IMR-90 (cell line): ENCODE measurements around the gene KAT2B. TPM values are rescaled to one million over a fixed set of nuclear protein-coding genes. Genes with fewer than 3 reads are reported as not detected.

Experiments
- ATAC-seq: fragments of 200-7000 bp; cut with Tn5 transposase; 2 replicates; pipeline ENCODE4 v1.9.1; 2020; ENCODE audit warnings: low read depth, mild to moderate bottlenecking, moderate library complexity
- BruUV-seq: library from RNA; stranded (reverse); fragments of 400-500 nt; replicated peaks from 2 replicates; lab custom pipeline; 2021; lab: Mats Ljungman, UMichigan
- CTCF ChIA-PET: fragments of 300-600 bp; formaldehyde crosslinking; extraction: SDS; loops from one replicate; lab custom pipeline; 2021; ENCODE audit warnings: antibody characterized with exemption; lab: Yijun Ruan, JAX
- POLR2A ChIA-PET: fragments of 300-600 bp; sonication (Branson Sonifier 250); formaldehyde crosslinking; loops from one replicate; lab custom pipeline; 2022; ENCODE audit warnings: antibody characterized with exemption; ENCODE audit not compliant: unreplicated experiment; lab: Charles Lee
- DNase-seq: peaks from one replicate; pipeline ENCODE4 v3.0.0; 2013
- H2AFZ ChIP-seq: replicated peaks from 2 replicates; pipeline ENCODE3; 2013; ENCODE audit warnings: low read length, mild to moderate bottlenecking; ENCODE audit not compliant: poor library complexity
- H2AK5ac ChIP-seq: 2 replicates; pipeline ENCODE4 v1.6.1; 2013; ENCODE audit warnings: low read depth, low read length, inconsistent platforms
- H2AK9ac ChIP-seq: replicated peaks from 2 replicates; pipeline ENCODE3; 2013; ENCODE audit warnings: mild to moderate bottlenecking, low read depth, low read length, moderate library complexity; ENCODE audit not compliant: poor library complexity
- H2BK120ac ChIP-seq: 2 replicates; pipeline ENCODE4 v1.6.1; 2013; ENCODE audit warnings: low read depth, low read length, inconsistent platforms
- H2BK15ac ChIP-seq: 3 replicates; pipeline ENCODE4 v1.6.1; 2013; ENCODE audit warnings: low read depth, low read length, inconsistent platforms
- H2BK20ac ChIP-seq: 2 replicates; pipeline ENCODE4 v1.6.1; 2013; ENCODE audit warnings: low read depth, mild to moderate bottlenecking, inconsistent platforms, low read length, moderate library complexity
- H2BK5ac ChIP-seq: 2 replicates; pipeline ENCODE4 v1.6.1; 2013; ENCODE audit warnings: mild to moderate bottlenecking, low read depth, low read length, inconsistent platforms; ENCODE audit not compliant: poor library complexity, severe bottlenecking
- H3K14ac ChIP-seq: replicated peaks from 2 replicates; pipeline ENCODE4 v1.6.1; 2013; ENCODE audit warnings: low read depth, low read length, inconsistent platforms
- H3K18ac ChIP-seq: 2 replicates; pipeline ENCODE4 v1.6.1; 2013; ENCODE audit warnings: low read depth, low read length, control low read depth
- H3K23ac ChIP-seq: 2 replicates; pipeline ENCODE4 v1.6.1; 2013; ENCODE audit warnings: low read depth, low read length, inconsistent platforms
- H3K27ac ChIP-seq: 2 replicates; pipeline ENCODE4 v1.5.1; 2013; ENCODE audit warnings: mild to moderate bottlenecking, control low read depth, low read length; ENCODE audit not compliant: insufficient read depth
- H3K27me3 ChIP-seq: 2 replicates; pipeline ENCODE4 v1.6.1; 2013; ENCODE audit warnings: low read length; ENCODE audit not compliant: control insufficient read depth, insufficient read depth
- H3K36me3 ChIP-seq: 2 replicates; pipeline ENCODE4 v1.6.1; 2013; ENCODE audit warnings: low read length, mixed read lengths; ENCODE audit not compliant: control insufficient read depth, insufficient read depth
- H3K4ac ChIP-seq: 2 replicates; pipeline ENCODE4 v1.6.1; 2013; ENCODE audit warnings: low read depth, low read length, inconsistent platforms
- H3K4me1 ChIP-seq: 2 replicates; pipeline ENCODE4 v1.6.1; 2013; ENCODE audit warnings: low read length, mixed read lengths; ENCODE audit not compliant: control insufficient read depth, insufficient read depth
- H3K4me2 ChIP-seq: 2 replicates; pipeline ENCODE4 v1.6.1; 2013; ENCODE audit warnings: low read depth, mild to moderate bottlenecking, control low read depth, low read length, moderate library complexity
- H3K4me3 ChIP-seq: 2 replicates; pipeline ENCODE4 v1.5.1; 2013; ENCODE audit warnings: low read depth, mild to moderate bottlenecking, control low read depth, low read length, moderate library complexity; ENCODE audit not compliant: insufficient read depth
- H3K56ac ChIP-seq: 2 replicates; pipeline ENCODE4 v1.6.1; 2013; ENCODE audit warnings: low read length, inconsistent platforms; ENCODE audit not compliant: insufficient read depth; ENCODE audit errors: extremely low read depth
- H3K79me1 ChIP-seq, 2 experiments: 2 replicates each; pipeline ENCODE4 v1.6.1; 2013; ENCODE audit warnings: low read length in 2 of 2, inconsistent platforms in 1 of 2, low read depth in 1 of 2
- H3K9ac ChIP-seq: 2 replicates; pipeline ENCODE4 v1.6.1; 2013; ENCODE audit warnings: low read depth, low read length, control low read depth
- H3K9me1 ChIP-seq: 2 replicates; pipeline ENCODE4 v1.6.1; 2013; ENCODE audit warnings: low read length, inconsistent platforms; ENCODE audit not compliant: insufficient read depth
- H3K9me3 ChIP-seq: 2 replicates; pipeline ENCODE4 v1.6.1; 2013; ENCODE audit warnings: low read length; ENCODE audit not compliant: control insufficient read depth, insufficient read depth
- H4K20me1 ChIP-seq: 2 replicates; pipeline ENCODE4 v1.6.1; 2013; ENCODE audit warnings: low read length, inconsistent platforms; ENCODE audit not compliant: insufficient read depth
- H4K5ac ChIP-seq: 2 replicates; pipeline ENCODE4 v1.6.1; 2013; ENCODE audit warnings: mild to moderate bottlenecking, low read depth, low read length, control low read depth
- H4K8ac ChIP-seq, 2 experiments: 2 replicates each; pipeline ENCODE4 v1.6.1; 2013; ENCODE audit warnings: low read depth in 2 of 2, low read length in 2 of 2, control low read depth in 1 of 2, inconsistent platforms in 1 of 2
- H4K91ac ChIP-seq: 2 replicates; pipeline ENCODE4 v1.6.1; 2013; ENCODE audit warnings: low read depth, low read length, inconsistent platforms; ENCODE audit not compliant: insufficient read depth
- BHLHE40 ChIP-seq: fragments of 150-350 bp; IDR thresholded peaks from 2 replicates; pipeline ENCODE4 v1.6.1; 2016; ENCODE audit warnings: mild to moderate bottlenecking, low read depth, low read length
- CHD1 ChIP-seq: IDR thresholded peaks from 2 replicates; pipeline ENCODE4 v1.6.1; 2012; ENCODE audit warnings: low read depth, low read length, improper control_type of control experiment
- CTCF ChIP-seq: conservative IDR thresholded peaks from 2 replicates; pipeline ENCODE4 v1.5.1; 2012; ENCODE audit warnings: mild to moderate bottlenecking, low read depth, low read length, improper control_type of control experiment
- ELK1 ChIP-seq: fragments of 150-350 bp; IDR thresholded peaks from 2 replicates; pipeline ENCODE4 v1.6.1; 2016; ENCODE audit warnings: low read depth, mild to moderate bottlenecking, low read length, moderate library complexity, borderline replicate concordance
- MAZ ChIP-seq: IDR thresholded peaks from 2 replicates; pipeline ENCODE4 v1.6.1; 2012; ENCODE audit warnings: low read depth, mild to moderate bottlenecking, low read length, improper control_type of control experiment, moderate library complexity, borderline replicate concordance
- NFE2L2 ChIP-seq: fragments of 150-350 bp; IDR thresholded peaks from 2 replicates; pipeline ENCODE4 v1.6.1; 2016; ENCODE audit warnings: low read depth, mild to moderate bottlenecking, low read length
- POLR2A ChIP-seq: IDR thresholded peaks from 2 replicates; pipeline ENCODE4 v1.6.1; 2012; ENCODE audit warnings: mild to moderate bottlenecking, low read depth, low read length
- RAD21 ChIP-seq: IDR thresholded peaks from 2 replicates; pipeline ENCODE4 v1.6.1; 2012; ENCODE audit warnings: low read length, improper control_type of control experiment
- RCOR1 ChIP-seq: IDR thresholded peaks from 2 replicates; pipeline ENCODE4 v1.6.1; 2012; ENCODE audit warnings: mild to moderate bottlenecking, low read length, improper control_type of control experiment; ENCODE audit not compliant: insufficient replicate concordance
- RFX5 ChIP-seq: IDR thresholded peaks from 2 replicates; pipeline ENCODE4 v1.8.0; 2012; ENCODE audit warnings: low read depth, mild to moderate bottlenecking, low read length, moderate library complexity
- SMC3 ChIP-seq: fragments of 150-350 bp; IDR thresholded peaks from 2 replicates; pipeline ENCODE4 v1.6.1; 2016; ENCODE audit warnings: low read depth, mild to moderate bottlenecking, antibody characterized with exemption, low read length, moderate library complexity
- USF2 ChIP-seq: fragments of 150-350 bp; IDR thresholded peaks from 2 replicates; pipeline ENCODE4 v1.6.1; 2017; ENCODE audit warnings: mild to moderate bottlenecking, antibody characterized with exemption, low read length, low read depth
- WGBS, 2 experiments: methylation state at CpG; one replicate each; pipeline versions ENCODE4 v1.1.5 to v1.1.7; 2013; ENCODE audit warnings: missing lambda C conversion rate in 2 of 2; ENCODE audit not compliant: insufficient read length in 1 of 2; ENCODE audit errors: extremely low coverage in 2 of 2; 5-methylcytosine and 5-hydroxymethylcytosine counted together
- dilution Hi-C: fragments of 300-500 bp; cut with HindIII; formaldehyde crosslinking; loops from one replicate; pipeline ENCODE4 v1.14.3; 2018; ENCODE audit warnings: low sequenced_read_pairs; ENCODE audit not compliant: unreplicated experiment
- in situ Hi-C: fragments of 300-500 bp; cut with MboI; formaldehyde crosslinking; loops from 3 replicates; pipeline ENCODE4 v1.14.3; 2019; ENCODE audit warnings: low sequenced_read_pairs, inconsistent platforms, mixed read lengths
- intact Hi-C: fragments of 100-400 bp; cut with micrococcal nuclease; formaldehyde crosslinking; loops from 2 replicates; pipeline ENCODE4 v1.10.0; 2022
- polyA plus RNA-seq, 3 experiments: library from polyadenylated mRNA; depleted of rRNA; stranded (reverse); fragments of >200 nt; gene quantifications; 2 replicates each; pipeline ENCODE4 v1.2.3, GENCODE V29; 2012; ENCODE audit warnings: low replicate concordance in 1 of 3
- total RNA-seq: library from RNA; depleted of rRNA; stranded (reverse); fragments of >200 nt; gene quantifications from 2 replicates; pipeline ENCODE4 v1.2.3, GENCODE V29; 2012

The KAT2B gene
- total and polyA plus RNA-seq, 2 of the 4 experiments (the other 2 are of a cell fraction) = 2.0 to 2.2 TPM

GRCh38 chr3:20064796-20065564 is 24.7 kb downstream of the KAT2B start:
- no peak overlapping the region for H3K9ac ChIP-seq
- ATAC-seq (no peak), DNase-seq (no peak)
- no peak overlapping the region for H4K5ac ChIP-seq
- dilution Hi-C loops (no loop called here), intact Hi-C loops (no loop called here), in situ Hi-C loops (no loop called here)
- H3K9me3 ChIP-seq = no peaks in the 10 kb centered on the region
- H2BK5ac ChIP-seq = no peak overlapping the region
- H3K4me3 ChIP-seq = no peak overlapping the region
- H4K20me1 ChIP-seq = no peaks in the 10 kb centered on the region
- no peaks in the 10 kb centered on the region for H3K27me3 ChIP-seq
- no peaks in the 10 kb centered on the region for H3K9me1 ChIP-seq
- no peak overlapping the region for H2AK9ac ChIP-seq
- H3K27ac ChIP-seq = no peak overlapping the region
- no peak overlapping the region for H3K18ac ChIP-seq
- H3K56ac ChIP-seq = no peak overlapping the region
- no peak overlapping the region for H3K14ac ChIP-seq
- CTCF ChIA-PET = no interaction called here
- no peaks in the 10 kb centered on the region for H3K36me3 ChIP-seq
- H2AFZ ChIP-seq = no peak overlapping the region
- no peak overlapping the region for H4K91ac ChIP-seq
- H2BK15ac ChIP-seq = no peak overlapping the region
- TF ChIP-seq MAZ = no peak
- TF ChIP-seq BHLHE40 = no peak
- TF ChIP-seq CHD1 = no peak
- TF ChIP-seq RCOR1 = no peak
- TF ChIP-seq USF2 = no peak
- no peak for TF ChIP-seq SMC3
- no peak for TF ChIP-seq RAD21
- TF ChIP-seq ELK1 = no peak
- TF ChIP-seq POLR2A = no peak
- TF ChIP-seq RFX5 = no peak
- no peak for TF ChIP-seq CTCF
- no peak for TF ChIP-seq NFE2L2
- no peak overlapping the region for H3K4ac ChIP-seq
- H3K4me1 ChIP-seq = peaks cover 1% of the 10 kb centered on the region; the same call in 1 of the 2 replicates
- H2AK5ac ChIP-seq = no peak overlapping the region
- 62% methylated on average over 2 of the region's 5 CpGs; no CpG with 5 or more reads in 1 of the 2 experiments for WGBS, 2 experiments
- no peak overlapping the region for H2BK20ac ChIP-seq
- no peak overlapping the region for H4K8ac ChIP-seq
- H2BK120ac ChIP-seq = no peak overlapping the region
- no peaks in the 10 kb centered on the region for H3K79me1 ChIP-seq
- BruUV-seq = no TSS peak
- no peak overlapping the region for H3K23ac ChIP-seq
- POLR2A ChIA-PET = no interaction called here
- no peak overlapping the region for H3K4me2 ChIP-seq
